Stimulated activated CD4-positive, alpha-beta T cell treated with anti-CD3 and anti-CD28 coated beads, Interleukin-2, amount 100 ng/mL, for 48 hours (primary cell): ENCODE measurements around the gene RPTOR.

Experiments
- DNase-seq, 2 donors: peaks; one replicate each; pipeline ENCODE4 v3.0.0-alpha.2; 2020

RPTOR gene

GRCh38 chr17:80996422-80997305, 452.0 kb downstream of the RPTOR start:
- no peak for DNase-seq

- no peak for DNase-seq
Observed at GRCh38 chr17:80997424-80998117, 452.9 kb downstream of the RPTOR start.

GRCh38 chr17:80998118-80998747, 453.6 kb downstream of the RPTOR start:
- DNase-seq = no peak

GRCh38 chr17:80998748-80999535, 454.3 kb downstream of the RPTOR start:
- no peak for DNase-seq

- DNase-seq = no peak
Observed at GRCh38 chr17:80999536-81000333, 455.1 kb downstream of the RPTOR start.

GRCh38 chr17:81000334-81000630, 455.6 kb downstream of the RPTOR start:
- no peak for DNase-seq

GRCh38 chr17:81000631-81001357, 456.2 kb downstream of the RPTOR start:
- DNase-seq = no peak

GRCh38 chr17:81002013-81002384, 457.4 kb downstream of the RPTOR start:
- DNase-seq = no peak

GRCh38 chr17:81002409-81003361, 458.0 kb downstream of the RPTOR start:
- DNase-seq = no peak

GRCh38 chr17:81003711-81004475, 459.3 kb downstream of the RPTOR start:
- DNase-seq = no peak

- DNase-seq = no peak
Observed at GRCh38 chr17:81006891-81007290, 462.3 kb downstream of the RPTOR start.

GRCh38 chr17:81008140-81008539, 463.5 kb downstream of the RPTOR start:
- no peak for DNase-seq

GRCh38 chr17:81009136-81009535, 464.5 kb downstream of the RPTOR start:
- DNase-seq = no peak

GRCh38 chr17:81010935-81011334, 466.3 kb downstream of the RPTOR start:
- no peak for DNase-seq

GRCh38 chr17:81011951-81012350, 467.3 kb downstream of the RPTOR start:
- DNase-seq = no peak

- no peak for DNase-seq
Observed at GRCh38 chr17:81012574-81013447, 468.2 kb downstream of the RPTOR start.

GRCh38 chr17:81013642-81014041, 469.0 kb downstream of the RPTOR start:
- DNase-seq = no peak

- no peak for DNase-seq
Observed at GRCh38 chr17:81015136-81015535, 470.5 kb downstream of the RPTOR start.
